ENCODE results near the gene GRM3. TPM values are rescaled to one million over a fixed set of nuclear protein-coding genes. Genes with fewer than 3 reads are reported as not detected.

Gene GRM3
- total RNA-seq, 1 donor: not detected

DNA sequence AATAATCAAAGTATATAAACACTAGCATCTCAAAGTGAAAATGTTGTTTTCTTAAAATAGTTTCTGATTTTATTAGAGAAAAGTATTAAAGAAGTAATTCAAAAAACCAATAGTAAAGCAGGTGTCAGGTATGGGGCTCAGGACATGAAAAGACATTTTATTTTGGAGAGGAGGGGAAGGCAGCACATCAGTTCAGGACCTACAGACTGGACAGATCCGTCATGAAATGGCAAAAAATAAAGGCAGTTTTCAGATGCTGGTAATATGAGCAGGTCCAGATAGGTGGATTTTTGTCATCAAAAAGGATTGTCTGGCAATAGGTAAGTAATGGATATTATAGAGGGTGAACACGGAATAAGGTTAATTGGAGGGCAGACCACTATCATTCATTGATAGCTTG lies 49.0 kb downstream of the GRM3 start:
- TF ChIP-seq, protein P1, sequence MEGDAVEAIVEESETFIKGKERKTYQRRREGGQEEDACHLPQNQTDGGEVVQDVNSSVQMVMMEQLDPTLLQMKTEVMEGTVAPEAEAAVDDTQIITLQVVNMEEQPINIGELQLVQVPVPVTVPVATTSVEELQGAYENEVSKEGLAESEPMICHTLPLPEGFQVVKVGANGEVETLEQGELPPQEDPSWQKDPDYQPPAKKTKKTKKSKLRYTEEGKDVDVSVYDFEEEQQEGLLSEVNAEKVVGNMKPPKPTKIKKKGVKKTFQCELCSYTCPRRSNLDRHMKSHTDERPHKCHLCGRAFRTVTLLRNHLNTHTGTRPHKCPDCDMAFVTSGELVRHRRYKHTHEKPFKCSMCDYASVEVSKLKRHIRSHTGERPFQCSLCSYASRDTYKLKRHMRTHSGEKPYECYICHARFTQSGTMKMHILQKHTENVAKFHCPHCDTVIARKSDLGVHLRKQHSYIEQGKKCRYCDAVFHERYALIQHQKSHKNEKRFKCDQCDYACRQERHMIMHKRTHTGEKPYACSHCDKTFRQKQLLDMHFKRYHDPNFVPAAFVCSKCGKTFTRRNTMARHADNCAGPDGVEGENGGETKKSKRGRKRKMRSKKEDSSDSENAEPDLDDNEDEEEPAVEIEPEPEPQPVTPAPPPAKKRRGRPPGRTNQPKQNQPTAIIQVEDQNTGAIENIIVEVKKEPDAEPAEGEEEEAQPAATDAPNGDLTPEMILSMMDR (IDR thresholded peaks at IDR 0.05; ENCODE audit: extremely low read depth, low read depth, low read length): no peak
- Histone ChIP-seq H3K27ac (ENCODE audit: low read depth, low read length) (no peak overlapping the region), H3K9me3 (ENCODE audit: low read depth, low read length) (no peaks in the 10 kb centered on the region), H4K20me1 (ENCODE audit: insufficient read depth, low read length) (no peaks in the 10 kb centered on the region), H3K4me2 (ENCODE audit: insufficient read depth, low read length) (no peak overlapping the region), H3K79me2 (ENCODE audit: insufficient read depth, low read length) (no peaks in the 10 kb centered on the region), H2AFZ (ENCODE audit: low read length) (no peak overlapping the region), H3K4me3 (ENCODE audit: insufficient read depth, low read length) (no peak overlapping the region), H3K27me3 (ENCODE audit: insufficient read depth, low read length) (no peaks in the 10 kb centered on the region), H3K36me3 (ENCODE audit: insufficient read depth, low read length) (no peaks in the 10 kb centered on the region), H3K4me1 (ENCODE audit: insufficient read depth, low read length) (no peaks in the 10 kb centered on the region)
- DNase-seq (ENCODE audit: insufficient read length, low spot score, missing footprints): no peak

DNA sequence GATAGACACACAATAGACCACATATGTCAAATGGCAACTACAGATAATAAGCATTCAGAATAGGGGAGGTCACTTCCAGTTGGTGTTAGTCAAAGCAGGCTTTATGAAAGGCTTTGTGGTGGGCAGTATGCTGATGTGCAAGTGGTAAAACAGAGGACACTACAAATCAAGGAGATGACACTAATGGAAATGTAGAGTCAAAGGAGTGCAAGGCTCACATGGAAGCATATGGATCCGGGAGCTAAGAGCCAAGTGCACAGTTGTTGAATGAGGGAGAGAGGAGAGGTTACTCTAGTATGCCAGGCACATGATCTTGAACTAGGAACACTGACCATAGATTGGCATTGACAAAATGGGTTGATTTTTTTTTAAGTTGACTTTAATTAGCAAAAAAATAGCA lies 62.7 kb downstream of the GRM3 start:
- Histone ChIP-seq H3K9me3 (ENCODE audit: low read depth, low read length) (no peaks in the 10 kb centered on the region), H3K27ac (ENCODE audit: low read depth, low read length) (no peak overlapping the region), H3K4me2 (ENCODE audit: insufficient read depth, low read length) (no peak overlapping the region), H3K27me3 (ENCODE audit: insufficient read depth, low read length) (no peaks in the 10 kb centered on the region), H3K4me3 (ENCODE audit: insufficient read depth, low read length) (no peak overlapping the region), H3K4me1 (ENCODE audit: insufficient read depth, low read length) (no peaks in the 10 kb centered on the region), H4K20me1 (ENCODE audit: insufficient read depth, low read length) (no peaks in the 10 kb centered on the region), H2AFZ (ENCODE audit: low read length) (no peak overlapping the region), H3K36me3 (ENCODE audit: insufficient read depth, low read length) (no peaks in the 10 kb centered on the region), H3K79me2 (ENCODE audit: insufficient read depth, low read length) (no peaks in the 10 kb centered on the region)
- TF ChIP-seq, protein P1 (IDR thresholded peaks at IDR 0.05; ENCODE audit: extremely low read depth, low read depth, low read length): no peak
- no peak for DNase-seq (ENCODE audit: insufficient read length, low spot score, missing footprints)

DNA sequence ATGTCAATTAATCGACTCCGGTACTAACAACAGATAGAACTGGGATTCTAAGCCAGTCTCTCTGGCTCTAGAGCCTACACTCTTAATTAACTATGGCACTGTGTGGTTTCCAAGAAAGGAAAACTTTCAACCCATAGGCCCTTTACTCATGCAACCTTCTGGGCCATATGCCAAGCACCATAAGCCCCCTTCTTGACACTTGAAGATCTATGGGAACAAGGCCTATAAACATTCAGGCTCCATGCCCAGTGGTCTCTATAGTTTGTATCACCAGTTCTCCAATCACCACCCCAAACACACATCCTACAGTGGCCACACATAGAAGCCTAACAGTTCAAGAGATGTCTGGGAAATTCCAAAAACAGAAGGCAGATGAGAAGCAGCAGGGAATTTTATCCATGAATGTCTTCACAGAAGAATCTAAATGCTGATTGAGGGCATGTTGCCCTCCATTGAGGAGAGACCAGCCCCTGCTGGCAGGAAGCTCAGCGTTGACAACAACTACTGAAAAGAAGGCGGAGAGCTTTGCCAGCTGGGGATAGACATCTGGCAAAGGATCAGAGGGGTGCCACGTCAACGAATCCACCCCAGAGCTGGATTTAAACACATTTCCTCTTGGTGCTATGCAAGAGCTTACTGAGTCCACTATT lies 64.4 kb downstream of the GRM3 start:
- no peaks in the 10 kb centered on the region for H3K36me3 ChIP-seq (ENCODE audit: insufficient read depth, low read length)
- H3K79me2 ChIP-seq (ENCODE audit: insufficient read depth, low read length): no peaks in the 10 kb centered on the region
- H3K4me3 ChIP-seq (ENCODE audit: insufficient read depth, low read length): no peak overlapping the region
- no peak overlapping the region for H3K27ac ChIP-seq (ENCODE audit: low read depth, low read length)
- H3K27me3 ChIP-seq (ENCODE audit: insufficient read depth, low read length): no peaks in the 10 kb centered on the region
- H2AFZ ChIP-seq (ENCODE audit: low read length): no peak overlapping the region
- no peak overlapping the region for H3K4me2 ChIP-seq (ENCODE audit: insufficient read depth, low read length)
- no peaks in the 10 kb centered on the region for H3K9me3 ChIP-seq (ENCODE audit: low read depth, low read length)
- TF ChIP-seq, protein P1 (IDR thresholded peaks at IDR 0.05; ENCODE audit: extremely low read depth, low read depth, low read length): no peak
- DNase-seq (ENCODE audit: insufficient read length, low spot score, missing footprints): no peak
- H4K20me1 ChIP-seq (ENCODE audit: insufficient read depth, low read length): no peaks in the 10 kb centered on the region
- H3K4me1 ChIP-seq (ENCODE audit: insufficient read depth, low read length): no peaks in the 10 kb centered on the region

DNA sequence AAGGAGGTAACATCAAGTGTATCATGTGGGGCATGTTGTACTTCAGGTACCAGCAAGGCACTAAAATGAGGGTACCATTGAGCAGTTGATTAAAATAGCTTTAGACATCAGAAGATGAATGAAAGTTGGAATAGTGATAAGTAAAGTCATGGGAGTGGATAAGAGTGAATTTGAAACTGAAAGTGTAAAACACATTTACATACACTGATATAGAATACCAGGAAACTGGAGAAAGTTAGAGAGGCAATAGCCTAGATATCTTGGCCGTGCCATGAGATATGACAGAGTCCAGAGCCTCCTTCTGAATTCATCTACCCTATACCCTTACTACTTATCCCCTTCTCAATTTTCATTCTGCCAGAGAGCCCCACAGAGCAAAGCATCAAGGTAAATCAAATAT lies 76.6 kb downstream of the GRM3 start:
- no peaks in the 10 kb centered on the region for H3K36me3 ChIP-seq (ENCODE audit: insufficient read depth, low read length)
- no peaks in the 10 kb centered on the region for H3K79me2 ChIP-seq (ENCODE audit: insufficient read depth, low read length)
- no peak overlapping the region for H3K4me3 ChIP-seq (ENCODE audit: insufficient read depth, low read length)
- no peak overlapping the region for H3K27ac ChIP-seq (ENCODE audit: low read depth, low read length)
- no peak overlapping the region for H2AFZ ChIP-seq (ENCODE audit: low read length)
- H3K9me3 ChIP-seq (ENCODE audit: low read depth, low read length): peaks cover 5% of the 10 kb centered on the region
- no peak for DNase-seq (ENCODE audit: insufficient read length, low spot score, missing footprints)
- H3K4me2 ChIP-seq (ENCODE audit: insufficient read depth, low read length): no peak overlapping the region
- no peaks in the 10 kb centered on the region for H3K27me3 ChIP-seq (ENCODE audit: insufficient read depth, low read length)
- TF ChIP-seq, protein P1 (IDR thresholded peaks at IDR 0.05; ENCODE audit: extremely low read depth, low read depth, low read length): no peak
- no peaks in the 10 kb centered on the region for H4K20me1 ChIP-seq (ENCODE audit: insufficient read depth, low read length)
- H3K4me1 ChIP-seq (ENCODE audit: insufficient read depth, low read length): no peaks in the 10 kb centered on the region

All from osteoblast (primary cell).